ENCODE measurements around the gene ECE1. TPM values are rescaled to one million over a fixed set of nuclear protein-coding genes. Genes with fewer than 3 reads are reported as not detected.

The ECE1 gene
- total and polyA plus RNA-seq, 9 donors, result 18.0 to 40.0 (median 33.0) TPM

GRCh38 chr1:21318057-21318713, 27.9 kb upstream of the ECE1 start:
- Histone ChIP-seq H3K4me3 (ENCODE audit: low read length) (no peak overlapping the region), H3K4me1 (ENCODE audit: control insufficient read depth, insufficient read depth, low read length) (peaks cover 68% of the 10 kb centered on the region), H3K27ac (ENCODE audit: low read length) (peak overlapping the region; percentile 77), H3K36me3 (ENCODE audit: control insufficient read depth, insufficient read depth, low read length) (no peaks in the 10 kb centered on the region), H3K9me3 (replicated peaks; ENCODE audit: control insufficient read depth, low read depth, low read length) (no peaks in the 10 kb centered on the region), H3K27me3 (ENCODE audit: control insufficient read depth, insufficient read depth, low read length) (no peaks in the 10 kb centered on the region)
- WGBS (ENCODE audit: insufficient coverage), result 77% methylated on average over 7 of the region's 13 CpGs
- DNase-seq, result no peak

DNA sequence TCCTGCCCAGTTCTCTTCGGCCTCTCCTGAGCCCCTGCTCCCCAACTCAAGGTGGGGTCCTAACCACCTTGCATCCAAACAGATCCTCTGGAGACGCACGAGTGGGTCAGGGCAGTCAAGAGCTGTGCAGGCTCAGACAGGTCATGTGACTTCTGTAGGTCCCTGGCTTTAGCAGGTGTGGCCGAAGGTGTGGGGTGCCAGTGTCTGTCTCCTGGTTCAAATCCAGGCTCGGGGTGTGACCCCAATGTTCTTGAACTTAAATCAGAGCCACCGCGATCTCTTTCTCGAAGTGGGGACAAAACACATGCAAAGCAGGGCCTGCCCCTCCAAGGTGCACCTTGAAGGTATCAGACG, 27.4 kb upstream of the ECE1 start:
- no peak for DNase-seq
- H3K9me3 ChIP-seq (replicated peaks; ENCODE audit: control insufficient read depth, low read depth, low read length), result no peaks in the 10 kb centered on the region
- H3K4me3 ChIP-seq (ENCODE audit: low read length), result no peak overlapping the region
- peak overlapping the region; percentile 77 for H3K27ac ChIP-seq (ENCODE audit: low read length)
- no peaks in the 10 kb centered on the region for H3K27me3 ChIP-seq (ENCODE audit: control insufficient read depth, insufficient read depth, low read length)
- H3K36me3 ChIP-seq (ENCODE audit: control insufficient read depth, insufficient read depth, low read length), result no peaks in the 10 kb centered on the region
- H3K4me1 ChIP-seq (ENCODE audit: control insufficient read depth, insufficient read depth, low read length), result peaks cover 65% of the 10 kb centered on the region
- 85% methylated on average over 9 of the region's 9 CpGs for WGBS (ENCODE audit: insufficient coverage)

GRCh38 chr1:21317035-21317689, 26.9 kb upstream of the ECE1 start:
- DNase-seq, result peak; percentile 62
- Histone ChIP-seq H3K27me3 (ENCODE audit: control insufficient read depth, insufficient read depth, low read length) (no peaks in the 10 kb centered on the region), H3K36me3 (ENCODE audit: control insufficient read depth, insufficient read depth, low read length) (no peaks in the 10 kb centered on the region), H3K27ac (ENCODE audit: low read length) (peak overlapping the region; percentile 77), H3K4me1 (ENCODE audit: control insufficient read depth, insufficient read depth, low read length) (peaks cover 60% of the 10 kb centered on the region), H3K9me3 (replicated peaks; ENCODE audit: control insufficient read depth, low read depth, low read length) (no peaks in the 10 kb centered on the region), H3K4me3 (ENCODE audit: low read length) (no peak overlapping the region)
- 61% methylated on average over 15 of the region's 16 CpGs for WGBS (ENCODE audit: insufficient coverage)

GRCh38 chr1:21314743-21315396, 24.6 kb upstream of the ECE1 start:
- DNase-seq, result no peak
- peaks cover 44% of the 10 kb centered on the region for H3K4me1 ChIP-seq (ENCODE audit: control insufficient read depth, insufficient read depth, low read length)
- no peaks in the 10 kb centered on the region for H3K36me3 ChIP-seq (ENCODE audit: control insufficient read depth, insufficient read depth, low read length)
- 100% methylated on average over 2 of the region's 2 CpGs for WGBS (ENCODE audit: insufficient coverage)
- no peak overlapping the region for H3K4me3 ChIP-seq (ENCODE audit: low read length)
- H3K9me3 ChIP-seq (replicated peaks; ENCODE audit: control insufficient read depth, low read depth, low read length), result peaks cover 3% of the 10 kb centered on the region
- H3K27me3 ChIP-seq (ENCODE audit: control insufficient read depth, insufficient read depth, low read length), result no peaks in the 10 kb centered on the region
- no peak overlapping the region for H3K27ac ChIP-seq (ENCODE audit: low read length)

GRCh38 chr1:21313886-21314721, 23.8 kb upstream of the ECE1 start:
- 40% methylated on average over 10 of the region's 19 CpGs for WGBS (ENCODE audit: insufficient coverage)
- Histone ChIP-seq H3K9me3 (replicated peaks; ENCODE audit: control insufficient read depth, low read depth, low read length) (peaks cover 3% of the 10 kb centered on the region), H3K36me3 (ENCODE audit: control insufficient read depth, insufficient read depth, low read length) (no peaks in the 10 kb centered on the region), H3K4me1 (ENCODE audit: control insufficient read depth, insufficient read depth, low read length) (peaks cover 36% of the 10 kb centered on the region), H3K4me3 (ENCODE audit: low read length) (no peak overlapping the region), H3K27me3 (ENCODE audit: control insufficient read depth, insufficient read depth, low read length) (no peaks in the 10 kb centered on the region), H3K27ac (ENCODE audit: low read length) (no peak overlapping the region)
- DNase-seq, result peak; percentile 75

DNA sequence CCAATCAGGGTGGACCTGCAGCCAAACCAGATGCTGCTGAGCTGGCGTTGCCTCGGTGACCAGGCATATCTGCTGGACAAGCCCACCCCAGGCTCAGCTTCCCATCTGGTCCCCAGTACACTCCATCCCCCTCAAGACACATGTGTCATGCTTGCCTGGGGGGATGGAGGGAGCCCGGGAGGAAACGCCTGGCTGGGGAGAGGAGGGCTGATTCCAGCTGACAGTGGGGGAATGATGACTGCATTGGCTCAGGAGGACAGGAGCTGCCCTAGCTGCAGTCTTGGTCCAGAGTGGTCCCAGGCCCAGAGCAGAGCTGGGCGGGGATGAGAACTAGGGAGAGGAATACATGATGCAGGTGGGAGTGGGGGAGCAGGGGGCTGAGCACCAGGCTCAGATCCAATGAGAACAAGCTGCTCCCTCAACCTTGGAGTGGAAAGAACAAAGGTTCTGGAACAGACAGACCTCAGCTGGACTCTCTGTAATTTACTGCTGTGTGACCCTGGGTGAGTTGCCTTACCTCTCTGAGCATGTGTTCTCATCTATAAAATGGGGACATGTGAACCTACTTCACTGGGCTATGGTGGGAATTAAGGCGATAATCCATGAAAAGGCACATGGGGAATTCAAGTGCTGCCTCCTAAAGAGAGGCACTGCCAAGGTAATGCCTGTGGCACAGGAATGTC, 23.1 kb upstream of the ECE1 start:
- WGBS (ENCODE audit: insufficient coverage), result 33% methylated on average over 3 of the region's 6 CpGs
- H3K4me1 ChIP-seq (ENCODE audit: control insufficient read depth, insufficient read depth, low read length), result peaks cover 36% of the 10 kb centered on the region
- H3K4me3 ChIP-seq (ENCODE audit: low read length), result no peak overlapping the region
- H3K36me3 ChIP-seq (ENCODE audit: control insufficient read depth, insufficient read depth, low read length), result no peaks in the 10 kb centered on the region
- DNase-seq, result peak; percentile 63
- peaks cover 3% of the 10 kb centered on the region for H3K9me3 ChIP-seq (replicated peaks; ENCODE audit: control insufficient read depth, low read depth, low read length)
- no peaks in the 10 kb centered on the region for H3K27me3 ChIP-seq (ENCODE audit: control insufficient read depth, insufficient read depth, low read length)
- H3K27ac ChIP-seq (ENCODE audit: low read length), result no peak overlapping the region

- Histone ChIP-seq H3K27me3 (ENCODE audit: control insufficient read depth, insufficient read depth, low read length) (no peaks in the 10 kb centered on the region), H3K36me3 (ENCODE audit: control insufficient read depth, insufficient read depth, low read length) (no peaks in the 10 kb centered on the region), H3K4me1 (ENCODE audit: control insufficient read depth, insufficient read depth, low read length) (peaks cover 33% of the 10 kb centered on the region), H3K9me3 (replicated peaks; ENCODE audit: control insufficient read depth, low read depth, low read length) (peaks cover 3% of the 10 kb centered on the region), H3K4me3 (ENCODE audit: low read length) (no peak overlapping the region), H3K27ac (ENCODE audit: low read length) (no peak overlapping the region)
- no peak for DNase-seq
- WGBS (ENCODE audit: insufficient coverage), result 40% methylated on average over 1 of the region's 4 CpGs
These were observed 22.2 kb upstream of the ECE1 start for GRCh38 chr1:21312407-21312992.

DNA sequence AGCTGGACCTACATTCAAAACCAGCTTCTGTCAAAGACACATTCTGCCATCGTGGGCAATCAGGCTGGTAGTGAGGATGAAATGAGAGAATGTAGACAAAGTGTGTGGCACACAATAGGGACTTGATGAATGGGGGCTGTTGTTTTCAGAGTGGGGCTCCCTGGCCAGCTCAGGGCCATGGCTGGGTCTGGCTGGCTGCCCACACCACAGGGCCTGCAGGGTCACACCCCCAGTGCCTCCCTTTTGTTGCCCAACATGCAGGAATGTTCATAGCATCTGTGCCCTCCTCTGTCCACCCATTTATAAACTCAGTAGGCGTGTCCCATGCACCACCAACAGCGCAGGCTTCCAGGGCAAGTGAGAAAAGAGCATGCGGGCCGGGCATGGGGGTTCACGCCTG, 20.8 kb upstream of the ECE1 start:
- Histone ChIP-seq H3K4me3 (ENCODE audit: low read length) (no peak overlapping the region), H3K9me3 (replicated peaks; ENCODE audit: control insufficient read depth, low read depth, low read length) (peaks cover 3% of the 10 kb centered on the region), H3K36me3 (ENCODE audit: control insufficient read depth, insufficient read depth, low read length) (no peaks in the 10 kb centered on the region), H3K4me1 (ENCODE audit: control insufficient read depth, insufficient read depth, low read length) (peaks cover 26% of the 10 kb centered on the region), H3K27ac (ENCODE audit: low read length) (no peak overlapping the region), H3K27me3 (ENCODE audit: control insufficient read depth, insufficient read depth, low read length) (no peaks in the 10 kb centered on the region)
- no peak for DNase-seq
- 98% methylated on average over 5 of the region's 6 CpGs for WGBS (ENCODE audit: insufficient coverage)

DNA sequence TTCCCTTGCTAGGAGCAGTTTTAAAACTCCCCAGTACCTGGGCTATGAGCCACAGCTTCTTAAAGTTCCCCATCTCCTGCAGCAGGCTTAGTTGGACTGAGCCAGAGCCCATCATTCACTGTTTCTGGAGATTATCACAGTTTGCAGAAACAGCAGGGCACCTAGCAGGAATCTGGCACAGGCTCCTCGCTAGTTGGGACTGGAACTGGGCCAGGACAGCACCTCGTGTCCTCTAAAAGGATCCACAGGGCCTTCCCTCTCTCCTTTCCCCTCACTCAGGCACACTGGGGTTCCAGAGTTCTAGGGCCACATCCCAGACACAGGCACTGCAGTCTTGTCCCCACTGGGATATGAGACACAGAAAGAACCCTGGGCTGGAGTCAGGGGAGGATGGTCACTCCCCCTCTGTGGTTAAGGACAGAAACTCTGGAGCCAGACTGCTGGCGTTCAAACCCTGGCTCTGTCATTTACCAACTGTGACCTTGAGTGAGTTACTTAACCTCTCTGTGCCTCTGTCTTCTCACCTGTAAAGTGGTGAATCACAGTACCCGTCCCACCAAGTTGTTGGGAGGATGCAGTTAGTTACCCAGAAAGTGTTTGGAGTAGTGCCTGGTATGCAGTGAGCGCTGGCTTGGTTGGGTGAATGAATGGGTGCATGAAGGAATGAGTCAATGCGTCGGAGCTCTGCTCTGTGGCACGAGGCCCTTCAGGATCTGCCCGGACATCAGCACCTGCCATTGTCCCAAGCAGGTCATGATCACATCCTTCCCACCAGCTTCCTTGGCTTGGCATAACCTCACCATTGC, 18.8 kb upstream of the ECE1 start:
- Histone ChIP-seq H3K4me1 (ENCODE audit: control insufficient read depth, insufficient read depth, low read length) (peaks cover 25% of the 10 kb centered on the region), H3K27me3 (ENCODE audit: control insufficient read depth, insufficient read depth, low read length) (no peaks in the 10 kb centered on the region), H3K4me3 (ENCODE audit: low read length) (no peak overlapping the region), H3K36me3 (ENCODE audit: control insufficient read depth, insufficient read depth, low read length) (no peaks in the 10 kb centered on the region), H3K27ac (ENCODE audit: low read length) (no peak overlapping the region), H3K9me3 (replicated peaks; ENCODE audit: control insufficient read depth, low read depth, low read length) (peaks cover 3% of the 10 kb centered on the region)
- no peak for DNase-seq
- WGBS (ENCODE audit: insufficient coverage), result 49% methylated on average over 5 of the region's 9 CpGs

All from muscle of leg (tissue), 11 donors.